Stimulated activated CD4-positive, alpha-beta T cell treated with anti-CD3 and anti-CD28 coated beads, Interleukin-1b, Interleukin-23, amount 100 ng/mL, for 48 hours (primary cell): ENCODE data around the gene FBP1.

Experiments used
- DNase-seq: peaks from one replicate; pipeline ENCODE4 v3.0.0-alpha.2; 2020

The FBP1 gene

DNA sequence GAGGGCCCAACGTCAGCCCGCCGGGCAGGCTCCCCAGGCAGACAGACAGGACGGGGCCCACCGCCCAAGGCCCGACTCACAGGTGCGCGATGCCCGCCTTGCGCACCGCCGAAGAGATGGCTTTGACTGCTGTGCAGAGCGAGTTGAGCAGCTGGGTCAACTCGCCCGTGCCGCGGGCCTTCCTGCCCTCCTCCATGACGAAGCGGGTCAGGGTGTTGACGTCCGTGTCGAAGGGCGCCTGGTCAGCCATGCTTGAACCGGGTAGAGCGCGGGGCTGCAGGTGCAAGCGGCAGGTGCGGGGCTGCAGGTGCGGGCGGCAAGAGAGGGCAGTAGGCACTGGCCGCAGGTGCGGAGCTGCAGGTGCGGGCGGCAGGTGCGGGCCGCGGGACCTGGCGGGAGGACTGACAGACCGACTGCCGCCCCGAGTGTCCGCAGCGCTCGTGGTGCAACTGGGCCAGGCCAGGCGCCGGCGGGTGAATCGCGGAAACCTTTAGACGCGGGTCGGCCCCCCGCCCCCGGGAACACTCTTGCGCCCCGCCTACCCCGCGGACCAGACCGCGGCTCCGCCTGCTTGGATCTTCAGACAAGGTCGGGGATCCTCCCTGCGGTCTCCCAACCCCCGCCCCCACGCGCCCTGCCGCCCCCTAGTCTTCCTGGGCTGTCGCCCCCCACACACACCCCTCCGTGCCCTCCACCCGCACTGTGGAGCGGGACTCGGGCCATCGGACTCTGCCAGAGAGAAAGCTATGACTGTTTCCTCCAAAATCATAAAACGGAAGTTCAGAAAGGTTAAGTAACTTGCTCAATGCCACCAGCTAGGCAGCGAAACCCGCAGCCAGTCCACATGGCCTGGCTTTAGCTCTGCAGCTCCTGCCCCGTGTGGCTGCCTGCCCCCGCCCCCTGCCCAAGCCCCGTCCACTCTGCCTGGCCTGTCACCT, at the start of gene FBP1:
FBP1 (minus strand) TSS at position 458 of the 938 bp plus-strand sequence; CDS start at position 250, 208 bp downstream.
- DNase-seq, result peak; percentile 23

DNA sequence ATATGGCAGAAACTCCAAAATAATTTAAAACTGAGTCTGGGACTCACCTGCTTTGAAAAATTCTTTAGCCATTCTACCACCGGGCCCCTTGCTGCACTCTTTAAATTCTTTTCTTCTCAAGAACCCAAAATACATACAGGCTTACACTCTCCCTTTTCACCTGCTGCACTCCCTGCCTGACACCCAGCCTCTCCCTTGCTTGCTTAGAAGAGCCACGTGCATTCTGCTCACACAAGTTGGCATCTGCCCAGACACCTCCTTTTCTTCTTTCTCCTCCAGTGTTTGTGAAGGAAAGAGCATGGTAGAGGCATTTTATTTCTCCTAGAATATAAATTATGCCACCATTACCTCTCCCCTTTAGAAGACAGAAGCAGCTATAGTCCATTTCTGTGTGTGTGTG, 48.1 kb upstream of the FBP1 start:
- DNase-seq, result no peak

DNA sequence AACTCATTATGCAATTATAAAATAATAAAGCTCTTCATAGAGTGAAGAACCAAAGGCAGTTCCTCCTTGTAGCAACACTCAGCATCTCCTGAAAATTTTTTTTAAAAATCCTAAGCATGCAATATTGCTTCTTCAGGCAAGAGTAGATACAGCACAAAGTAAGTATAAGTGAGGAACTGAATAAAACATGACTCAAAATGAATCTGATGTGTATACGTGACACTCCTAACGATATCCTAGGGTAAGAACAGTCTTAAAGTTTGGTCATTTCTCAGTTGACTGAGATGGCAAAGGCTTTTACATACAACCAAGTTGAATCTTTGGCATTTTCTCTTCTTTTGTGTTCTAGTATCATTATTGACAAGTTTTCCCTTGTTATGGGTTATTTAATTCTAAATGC, 46.0 kb upstream of the FBP1 start:
- no peak for DNase-seq

DNA sequence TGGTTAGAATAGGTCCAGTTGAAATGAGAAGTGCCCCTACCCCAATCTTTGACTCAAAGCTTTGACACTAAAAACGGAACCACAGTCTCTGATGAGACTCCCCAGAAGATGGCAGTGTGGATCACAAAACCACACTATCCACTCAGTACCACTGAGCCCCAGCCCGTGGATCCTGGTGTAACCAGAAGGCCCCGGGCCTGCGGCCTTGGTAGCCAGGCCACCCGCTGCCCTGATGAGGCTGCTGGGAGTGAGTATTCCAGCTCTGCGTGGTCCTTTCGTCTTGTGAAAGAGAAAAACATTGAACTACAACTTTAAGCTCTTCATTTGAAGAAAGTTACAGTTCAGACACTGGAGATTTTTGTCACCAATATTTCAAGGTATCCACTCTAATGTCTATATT, 42.2 kb upstream of the FBP1 start:
- DNase-seq, result peak; percentile 49

DNA sequence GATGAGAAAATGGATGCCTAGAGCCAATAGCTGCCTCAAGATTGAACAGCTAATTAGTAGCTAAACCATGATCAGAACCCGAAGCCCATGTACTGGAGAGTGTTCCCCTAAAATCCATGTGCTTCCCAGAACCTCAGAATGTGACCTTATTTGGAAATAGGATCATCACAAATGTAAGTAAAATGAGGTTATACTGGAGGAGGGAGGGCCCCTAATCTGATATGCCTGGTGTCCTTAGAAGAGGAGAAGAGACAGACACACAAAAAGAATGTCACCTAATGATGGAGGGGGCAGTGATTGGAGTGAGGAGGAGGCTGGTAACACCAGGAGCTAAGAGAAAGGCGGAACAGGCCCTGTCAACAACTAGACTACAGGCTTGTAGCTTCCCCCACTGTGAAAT, 41.3 kb upstream of the FBP1 start:
- DNase-seq, result no peak

DNA sequence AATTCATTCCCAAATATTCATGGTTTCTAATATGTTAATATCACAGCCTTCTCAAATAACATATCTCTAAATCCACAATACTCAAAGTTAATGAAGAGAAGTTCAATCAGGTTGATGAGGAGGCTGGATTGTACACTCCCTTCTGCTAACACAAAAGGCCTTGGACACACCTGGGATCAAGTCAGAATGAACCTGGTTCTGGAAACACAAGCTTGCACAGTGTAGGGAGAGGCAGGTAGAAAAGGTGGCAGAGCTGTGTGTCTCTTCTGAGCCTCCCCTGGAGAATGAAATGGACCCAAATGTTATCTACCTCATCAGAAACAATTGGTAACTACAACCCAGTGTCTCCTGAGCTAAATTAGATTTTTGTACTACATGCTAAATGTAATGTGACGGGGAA, 40.7 kb upstream of the FBP1 start:
- no peak for DNase-seq

DNA sequence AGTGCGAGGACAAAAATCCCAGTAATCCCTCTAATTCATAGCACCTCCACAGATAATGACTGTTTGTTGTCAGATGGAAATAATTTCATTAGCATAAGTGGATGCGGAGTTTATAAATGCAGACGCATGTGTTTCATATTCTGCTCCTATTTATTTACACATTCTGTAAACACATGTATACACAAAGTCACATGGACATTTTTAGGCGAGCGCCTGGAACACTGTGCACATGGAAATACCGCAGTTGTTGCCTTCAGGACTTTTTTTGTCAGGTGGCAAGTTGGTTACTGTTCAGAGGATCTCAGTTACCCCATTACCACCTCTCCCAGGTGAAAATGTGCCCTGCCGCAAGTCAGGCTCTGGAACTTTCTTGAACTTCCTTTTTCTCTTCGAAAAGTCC, 40.3 kb upstream of the FBP1 start:
- DNase-seq, result no peak

DNA sequence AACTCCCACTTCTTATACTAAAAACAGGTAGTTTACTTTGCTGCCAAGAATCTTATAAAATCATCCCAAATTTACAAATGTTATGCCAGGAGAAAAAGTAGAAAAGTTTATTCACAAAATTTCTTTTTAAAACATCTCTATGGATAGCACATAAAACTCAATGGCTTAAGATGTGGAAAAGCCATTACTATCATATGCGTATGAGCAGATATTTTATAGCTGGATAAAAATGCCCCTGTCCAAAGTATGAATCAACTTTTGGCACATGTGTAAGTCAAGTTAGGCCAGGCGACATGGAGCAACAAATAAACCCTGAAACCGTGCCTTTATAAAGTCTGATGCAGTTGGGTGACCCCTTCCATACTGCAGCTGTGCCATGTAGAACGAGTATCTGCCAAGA, 38.6 kb upstream of the FBP1 start:
- DNase-seq, result no peak

DNA sequence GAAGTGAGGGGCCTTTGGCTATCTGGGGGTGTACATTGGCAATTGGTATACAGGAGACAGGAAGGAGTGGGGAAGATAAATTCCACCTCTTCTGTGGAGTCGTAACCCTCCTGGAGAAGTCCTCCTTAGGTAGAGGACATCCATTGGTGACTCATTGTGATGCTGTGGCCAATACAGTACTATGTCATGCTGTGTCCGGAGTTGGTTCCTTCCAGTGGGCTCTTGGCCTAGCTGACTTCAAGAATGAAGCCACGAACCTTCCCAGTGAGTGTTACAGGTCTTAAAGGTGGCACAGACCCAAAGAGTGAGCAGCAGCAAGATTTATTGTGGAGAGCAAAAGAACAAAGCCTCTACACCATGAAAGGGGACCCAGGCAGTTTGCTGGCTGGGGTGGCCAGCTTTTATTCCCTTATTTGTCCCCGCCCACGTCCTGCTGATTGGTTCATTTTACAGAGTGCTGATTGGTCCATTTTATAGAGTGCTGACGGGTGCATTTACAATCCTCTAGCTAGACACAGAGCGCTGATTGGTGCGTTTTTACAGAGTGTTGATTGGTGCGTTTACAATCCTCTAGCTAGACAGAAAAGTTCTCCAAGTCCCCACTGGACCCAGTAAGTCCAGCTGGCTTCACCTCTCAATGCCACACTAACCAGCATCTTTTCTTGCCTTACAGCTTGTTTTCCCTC, 37.3 kb upstream of the FBP1 start:
- no peak for DNase-seq

DNA sequence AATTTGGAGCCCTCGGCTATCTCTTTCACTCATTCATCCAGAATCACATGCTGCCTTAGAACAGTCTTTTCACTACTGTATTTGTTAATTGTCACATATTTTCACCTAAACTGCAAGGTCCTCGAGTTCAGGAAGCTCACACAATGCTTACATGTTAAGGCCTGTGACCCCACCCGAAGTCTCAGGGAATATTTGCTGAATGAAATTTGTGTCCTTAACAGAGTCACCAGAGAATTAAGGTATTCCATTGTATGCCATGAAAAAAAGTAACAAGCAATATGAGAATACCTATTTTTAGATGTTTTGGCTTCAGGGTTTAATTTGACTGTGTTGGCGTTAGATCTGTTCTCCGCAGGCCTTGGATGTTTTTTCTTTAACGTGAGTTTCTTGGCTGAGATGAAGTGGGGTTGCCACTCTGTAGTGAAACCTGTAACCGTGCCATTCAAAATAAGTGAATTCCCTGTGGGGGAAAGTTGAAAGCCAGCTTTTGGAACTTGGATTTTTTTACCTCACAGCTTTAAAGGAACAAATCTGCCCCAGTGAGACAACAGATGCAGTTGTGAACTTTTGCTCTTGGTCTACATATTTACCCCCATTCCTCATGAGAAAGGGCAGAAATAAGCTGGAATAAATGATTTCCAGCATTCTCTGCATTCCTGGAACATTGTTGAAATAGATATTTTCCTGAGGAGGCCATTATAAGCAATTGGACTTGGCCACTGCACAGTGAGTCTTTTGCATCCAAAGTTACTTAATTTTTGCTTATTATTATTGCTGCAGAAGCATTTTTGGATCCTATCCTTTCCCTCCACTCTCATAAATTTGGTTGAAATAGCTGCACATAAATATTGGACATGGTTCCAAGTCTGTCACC, 35.9 kb upstream of the FBP1 start:
- no peak for DNase-seq

DNA sequence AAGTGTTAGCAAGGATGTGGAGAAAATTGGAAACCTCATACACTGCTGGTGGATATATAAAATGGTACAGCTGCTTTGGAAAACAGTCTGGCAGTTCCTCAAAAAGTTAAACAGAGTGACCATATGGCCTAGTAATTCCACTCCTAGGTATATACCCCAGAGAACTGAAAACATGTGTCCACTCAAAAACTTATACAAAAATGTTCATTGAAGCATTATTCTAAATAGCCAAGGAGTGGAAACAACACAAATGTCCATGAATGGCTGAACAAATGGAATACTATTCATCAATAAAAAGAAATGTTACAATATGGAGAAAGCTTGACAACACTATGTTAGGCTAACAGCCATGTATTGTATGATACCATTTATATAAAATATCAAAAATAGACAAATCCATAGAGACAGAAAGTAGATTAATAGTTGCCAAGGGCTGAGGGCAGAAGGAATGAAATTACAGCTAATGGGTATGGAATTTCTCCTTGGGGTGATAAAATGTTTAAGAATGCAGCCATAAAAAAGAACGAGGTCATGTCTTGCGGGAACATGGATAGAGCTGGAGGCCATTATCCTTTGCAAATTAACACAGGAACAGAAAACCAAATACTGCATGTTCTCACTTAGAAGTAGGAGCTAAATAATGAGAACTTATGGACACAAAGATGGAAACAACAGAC, 33.6 kb upstream of the FBP1 start:
- no peak for DNase-seq

DNA sequence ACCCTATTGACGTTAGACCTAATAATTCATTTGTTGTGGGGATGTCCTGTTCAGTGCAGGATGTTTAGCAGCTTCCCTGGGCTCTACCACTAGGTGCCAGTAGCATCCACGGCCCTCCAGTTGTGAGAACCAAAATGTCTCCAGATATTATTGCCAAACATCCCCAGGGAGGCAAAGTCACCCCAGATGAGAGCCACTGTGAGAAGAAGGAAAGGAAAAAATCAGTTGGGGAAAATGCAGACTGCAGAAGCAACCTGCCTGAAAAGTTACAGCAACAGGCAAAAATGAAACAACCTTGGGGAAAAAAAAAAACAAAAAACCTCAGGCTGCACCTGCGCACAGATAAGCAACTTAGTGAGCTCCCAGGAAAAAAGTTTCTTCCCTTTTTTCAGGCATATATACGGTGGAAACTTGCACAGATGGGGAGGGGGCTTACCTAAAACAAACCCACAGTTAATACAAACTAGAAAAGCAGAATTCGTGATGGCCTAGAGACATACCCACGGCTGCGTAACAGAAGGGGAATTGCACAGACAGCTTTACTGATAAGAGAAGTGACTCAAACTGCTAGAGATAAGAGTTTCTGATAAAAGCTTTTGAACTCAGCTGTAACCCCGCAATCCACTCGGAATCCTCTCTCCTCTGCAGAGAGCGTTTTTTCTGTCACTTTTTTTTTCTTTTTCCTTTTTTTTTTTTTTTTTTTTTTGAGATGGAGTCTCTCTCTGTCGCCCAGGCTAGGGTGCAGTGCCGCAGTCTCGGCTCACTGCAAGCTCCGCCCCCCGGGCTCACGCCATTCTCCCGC, 29.8 kb upstream of the FBP1 start:
- DNase-seq, result peak; percentile 54

DNA sequence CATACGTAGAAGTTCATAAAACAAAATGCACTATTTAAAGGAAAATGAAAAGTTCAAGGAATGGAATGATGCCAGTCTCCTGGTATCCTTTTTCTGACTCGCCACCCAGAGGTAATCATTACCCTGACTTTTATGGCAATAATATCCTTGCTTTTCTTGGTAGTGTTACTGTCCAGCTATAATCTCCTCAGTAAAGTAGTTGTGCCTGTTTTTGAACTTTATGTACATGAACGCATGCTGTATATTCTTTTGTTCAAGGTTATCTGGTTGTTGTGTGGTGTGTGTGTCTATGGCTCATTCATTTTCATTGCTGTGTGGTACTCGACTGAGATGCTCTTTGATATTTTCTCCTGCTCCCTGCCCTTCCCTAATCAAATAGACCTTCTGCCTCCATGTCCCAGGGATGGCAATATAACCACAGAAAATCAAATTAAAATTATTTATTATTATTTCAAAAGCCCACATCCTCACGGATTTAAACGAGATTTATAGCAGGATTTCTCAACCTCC, 29.2 kb upstream of the FBP1 start:
- no peak for DNase-seq

DNA sequence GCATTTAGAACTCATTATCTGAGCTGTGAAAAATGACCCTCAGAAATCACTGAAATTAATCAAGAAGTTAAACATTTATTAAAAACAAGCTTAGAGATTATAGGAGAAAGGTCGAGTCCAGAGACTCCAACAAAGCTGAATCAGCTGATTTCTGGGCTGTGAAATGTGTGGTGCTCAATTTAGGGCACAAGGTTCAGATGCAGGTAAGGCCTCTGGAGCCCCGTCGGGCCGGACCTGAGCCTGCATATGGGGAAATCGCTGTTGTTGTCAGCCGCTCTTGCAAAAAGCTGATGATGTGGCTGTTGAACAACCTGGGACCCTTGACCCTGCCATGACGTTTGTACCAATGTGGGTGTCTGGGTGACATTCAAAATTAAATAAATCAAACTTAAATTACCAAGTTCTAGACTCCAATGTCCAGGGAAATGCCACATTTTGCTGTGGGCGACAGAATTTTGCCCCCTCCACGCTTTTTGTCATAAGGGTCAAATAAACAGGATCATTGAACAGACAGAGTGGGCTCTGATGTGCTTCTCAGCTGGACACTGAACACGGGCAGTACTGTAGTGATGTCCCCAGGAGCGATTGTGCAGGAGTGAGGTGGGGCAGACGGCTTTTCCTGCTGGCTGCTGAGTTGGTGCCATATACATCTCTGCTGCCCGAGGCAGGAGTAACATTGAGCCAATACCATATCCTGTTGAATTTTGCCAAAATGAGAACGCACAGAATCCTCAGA, 27.2 kb upstream of the FBP1 start:
- DNase-seq, result no peak

DNA sequence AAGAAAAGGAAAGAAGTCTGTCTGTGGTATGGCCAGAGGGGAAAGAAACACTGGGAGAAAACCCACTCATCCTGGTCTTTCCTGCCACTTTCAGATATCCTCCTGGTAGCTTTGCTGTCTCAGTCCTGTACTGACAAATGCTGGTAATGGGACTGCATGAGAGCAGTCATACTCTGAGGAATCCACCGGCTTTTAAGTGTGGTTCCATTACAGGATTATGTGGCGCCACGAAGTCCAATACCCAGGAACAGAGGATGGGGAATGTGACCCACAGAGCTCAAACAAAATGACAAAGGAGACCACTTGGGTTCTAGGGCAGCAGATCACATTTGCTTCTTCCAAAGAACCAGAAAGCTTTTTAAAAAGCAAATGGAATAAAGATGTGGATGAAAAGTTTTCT, 26.3 kb upstream of the FBP1 start:
- DNase-seq, result no peak

DNA sequence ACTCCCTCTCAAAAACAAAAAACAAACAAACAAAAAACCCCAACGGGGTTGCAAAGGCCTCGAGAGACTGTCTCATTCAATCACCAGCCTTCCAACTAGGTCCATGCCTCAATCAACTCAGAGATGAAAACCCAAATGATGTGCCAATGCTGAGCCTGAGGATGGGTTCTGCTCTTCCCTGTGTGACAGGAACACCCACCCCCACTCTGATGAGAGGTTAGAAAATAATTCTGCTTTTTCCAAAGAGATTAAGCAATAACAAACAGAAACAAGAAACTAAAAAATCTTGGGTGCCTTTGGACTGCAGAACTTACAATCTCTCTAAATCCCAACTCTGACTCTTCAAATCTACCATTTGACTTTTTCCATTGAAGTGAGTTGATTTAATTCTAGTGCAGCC, 25.5 kb upstream of the FBP1 start:
- no peak for DNase-seq

DNA sequence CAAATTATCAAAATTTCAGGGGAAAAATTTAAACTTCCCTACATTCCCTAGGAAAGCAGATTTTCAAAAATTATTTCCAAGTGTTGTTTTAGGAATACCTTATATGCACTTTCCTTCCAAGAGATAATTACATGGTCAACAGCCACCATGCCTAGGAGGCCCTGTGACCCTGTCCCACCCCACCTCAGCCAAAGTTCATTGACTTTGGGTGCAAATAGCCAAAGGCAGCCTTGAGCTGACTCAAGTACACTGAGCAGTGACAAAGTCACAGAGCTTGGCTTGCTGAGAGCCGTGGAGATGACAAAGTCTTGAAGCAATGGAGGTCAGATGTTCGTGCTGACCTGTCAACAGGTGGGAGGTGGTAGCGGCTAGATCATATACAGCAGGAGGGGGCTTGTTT, 24.3 kb upstream of the FBP1 start:
- DNase-seq, result no peak

DNA sequence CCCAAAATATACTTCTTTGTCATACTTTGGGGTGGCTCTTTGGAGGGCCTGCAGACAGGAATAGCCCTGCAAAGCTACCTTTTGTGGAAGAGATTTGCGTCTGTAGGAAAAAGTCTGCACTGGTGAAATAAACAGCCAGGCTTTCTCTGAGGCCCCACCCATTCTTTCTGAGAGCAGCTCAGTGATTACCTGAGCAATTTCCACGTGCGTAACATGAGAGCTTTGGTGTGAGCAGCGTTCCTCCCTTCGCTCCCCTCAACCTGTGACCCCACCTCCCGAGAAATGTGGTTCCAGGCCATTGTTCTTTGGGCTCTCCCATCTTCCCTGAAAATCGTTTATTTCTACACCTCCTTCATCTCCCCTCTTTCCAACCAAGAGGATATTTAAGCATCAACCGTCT, 23.8 kb upstream of the FBP1 start:
- no peak for DNase-seq

DNA sequence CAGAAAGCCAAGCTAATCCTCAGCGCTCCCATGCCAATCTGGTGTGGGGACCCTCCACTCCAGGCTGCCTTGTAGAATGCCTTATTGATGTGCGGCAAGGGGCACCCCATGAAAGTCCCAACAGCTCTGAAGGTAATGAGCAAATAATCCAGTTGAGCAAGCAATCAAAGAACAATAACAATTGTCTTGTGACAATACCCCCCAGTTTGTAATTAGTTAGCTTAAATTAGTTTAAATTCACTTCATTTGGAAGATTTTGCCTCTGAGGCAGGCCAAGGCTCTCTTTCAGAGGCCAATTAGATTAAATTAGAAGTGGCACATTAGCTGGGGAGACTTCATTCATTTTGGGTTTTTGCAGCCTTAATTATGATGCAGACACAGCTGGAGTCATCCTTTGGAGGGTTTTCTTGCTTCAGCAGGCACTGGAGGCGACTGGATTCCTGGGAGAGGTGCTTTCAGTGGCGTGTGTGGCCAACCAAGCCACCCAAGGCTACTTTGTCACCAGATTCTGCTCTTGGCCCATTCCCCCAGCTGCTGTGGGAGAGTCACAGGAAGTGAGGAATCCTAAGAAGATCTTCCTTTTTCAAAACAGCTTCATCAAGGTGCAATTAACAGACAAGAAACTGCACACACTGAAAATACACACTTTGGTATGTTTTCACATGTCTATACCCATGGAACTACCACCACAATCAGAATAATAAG, 17.9 kb upstream of the FBP1 start:
- no peak for DNase-seq

DNA sequence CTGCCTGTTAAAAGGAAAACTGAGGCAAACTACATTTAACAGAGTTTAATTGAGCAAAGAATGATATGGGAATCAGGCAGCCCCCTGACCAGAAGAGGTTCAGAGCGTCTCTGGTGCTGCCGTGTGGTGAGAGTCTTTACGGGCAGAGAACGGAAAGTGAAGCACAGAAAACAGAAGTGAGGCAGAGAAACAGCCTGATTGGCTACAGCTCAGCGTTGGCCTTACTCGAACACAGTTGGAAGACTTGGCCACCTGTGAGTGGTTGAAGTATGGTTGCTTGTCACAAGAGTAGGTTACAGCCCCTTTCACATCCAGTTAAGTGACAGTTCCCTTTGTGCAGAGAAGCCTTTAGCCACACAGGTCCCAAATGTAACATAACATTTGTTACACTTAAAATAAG, 16.9 kb upstream of the FBP1 start:
- DNase-seq, result peak; percentile 56
